HUES6 (cell line): ENCODE data around the gene IL1R2.

Source experiments
- H3K27ac ChIP-seq: 2 replicates; pipeline ENCODE4 v1.7.0; 2013; ENCODE audit warnings: low read depth, mild to moderate bottlenecking, low read length, inconsistent platforms
- H3K27me3 ChIP-seq: 2 replicates; pipeline ENCODE4 v1.6.1; 2013; ENCODE audit warnings: low read length; ENCODE audit not compliant: control insufficient read depth, insufficient read depth
- H3K36me3 ChIP-seq: 2 replicates; pipeline ENCODE4 v1.6.1; 2013; ENCODE audit warnings: low read length; ENCODE audit not compliant: control insufficient read depth, insufficient read depth
- H3K4me1 ChIP-seq: 2 replicates; pipeline ENCODE4 v1.6.1; 2013; ENCODE audit warnings: low read length; ENCODE audit not compliant: control insufficient read depth, insufficient read depth
- H3K4me3 ChIP-seq: 2 replicates; pipeline ENCODE4 v1.5.1; 2013; ENCODE audit warnings: low read depth, low read length
- H3K9ac ChIP-seq: one replicate; pipeline ENCODE4 v1.6.1; 2013; ENCODE audit warnings: mild to moderate bottlenecking, low read length
- H3K9me3 ChIP-seq: 2 replicates; pipeline ENCODE4 v1.6.1; 2013; ENCODE audit warnings: low read depth, low read length; ENCODE audit not compliant: control insufficient read depth, insufficient read depth

The IL1R2 gene

GRCh38 chr2:102008490-102008889 lies 16.7 kb downstream of the IL1R2 start:
- Histone ChIP-seq H3K4me3 (no peak overlapping the region), H3K9ac (no peak overlapping the region), H3K27me3 (0 out of 2 replicates have a peak, but pooled peaks cover 3% of the 10 kb centered on the region), H3K9me3 (peaks cover 5% of the 10 kb centered on the region), H3K27ac (no peak overlapping the region), H3K36me3 (no peaks in the 10 kb centered on the region), H3K4me1 (no peaks in the 10 kb centered on the region)

- Histone ChIP-seq H3K27me3 (0 out of 2 replicates have a peak, but pooled peaks cover 3% of the 10 kb centered on the region), H3K4me3 (no peak overlapping the region), H3K27ac (no peak overlapping the region), H3K4me1 (no peaks in the 10 kb centered on the region), H3K9ac (no peak overlapping the region), H3K36me3 (no peaks in the 10 kb centered on the region), H3K9me3 (peaks cover 9% of the 10 kb centered on the region)
These were observed 17.8 kb downstream of the IL1R2 start for GRCh38 chr2:102009557-102009956.

GRCh38 chr2:102010902-102011301 lies 19.1 kb downstream of the IL1R2 start:
- H3K9me3 ChIP-seq: peaks cover 9% of the 10 kb centered on the region
- no peaks in the 10 kb centered on the region for H3K4me1 ChIP-seq
- H3K4me3 ChIP-seq: no peak overlapping the region
- no peak overlapping the region for H3K27ac ChIP-seq
- 0 out of 2 replicates have a peak, but pooled peaks cover 3% of the 10 kb centered on the region for H3K27me3 ChIP-seq
- H3K9ac ChIP-seq: no peak overlapping the region
- no peaks in the 10 kb centered on the region for H3K36me3 ChIP-seq

GRCh38 chr2:102012061-102012614 lies 20.4 kb downstream of the IL1R2 start:
- Histone ChIP-seq H3K4me3 (no peak overlapping the region), H3K9ac (no peak overlapping the region), H3K27ac (no peak overlapping the region), H3K36me3 (no peaks in the 10 kb centered on the region), H3K4me1 (no peaks in the 10 kb centered on the region), H3K27me3 (no peaks in the 10 kb centered on the region), H3K9me3 (peaks cover 9% of the 10 kb centered on the region)

GRCh38 chr2:102013206-102014040 lies 21.7 kb downstream of the IL1R2 start:
- Histone ChIP-seq H3K9ac (no peak overlapping the region), H3K4me3 (no peak overlapping the region), H3K4me1 (no peaks in the 10 kb centered on the region), H3K27ac (no peak overlapping the region), H3K9me3 (peaks cover 9% of the 10 kb centered on the region), H3K36me3 (no peaks in the 10 kb centered on the region), H3K27me3 (no peaks in the 10 kb centered on the region)

GRCh38 chr2:102014041-102014345 lies 22.2 kb downstream of the IL1R2 start:
- Histone ChIP-seq H3K27me3 (no peaks in the 10 kb centered on the region), H3K36me3 (no peaks in the 10 kb centered on the region), H3K4me3 (no peak overlapping the region), H3K9me3 (peaks cover 9% of the 10 kb centered on the region), H3K27ac (no peak overlapping the region), H3K9ac (no peak overlapping the region), H3K4me1 (no peaks in the 10 kb centered on the region)

- no peak overlapping the region for H3K9ac ChIP-seq
- H3K9me3 ChIP-seq: peaks cover 9% of the 10 kb centered on the region
- H3K4me3 ChIP-seq: no peak overlapping the region
- H3K36me3 ChIP-seq: no peaks in the 10 kb centered on the region
- H3K27ac ChIP-seq: no peak overlapping the region
- H3K4me1 ChIP-seq: no peaks in the 10 kb centered on the region
- H3K27me3 ChIP-seq: peaks cover 7% of the 10 kb centered on the region; the same call in 1 of the 2 replicates
These were observed 23.6 kb downstream of the IL1R2 start for GRCh38 chr2:102015399-102015798.

- Histone ChIP-seq H3K9ac (no peak overlapping the region), H3K4me1 (no peaks in the 10 kb centered on the region)
These were observed 24.7 kb downstream of the IL1R2 start for GRCh38 chr2:102016399-102016955.

GRCh38 chr2:102018823-102019445 lies 27.2 kb downstream of the IL1R2 start:
- Histone ChIP-seq H3K4me3 (no peak overlapping the region), H3K9me3 (no peaks in the 10 kb centered on the region), H3K4me1 (no peaks in the 10 kb centered on the region), H3K27me3 (peaks cover 7% of the 10 kb centered on the region; the same call in 1 of the 2 replicates), H3K27ac (no peak overlapping the region), H3K36me3 (no peaks in the 10 kb centered on the region), H3K9ac (no peak overlapping the region)

More at GRCh38 chr2:102016399-102016955, 24.7 kb downstream of the IL1R2 start:
- Histone ChIP-seq H3K27me3 (peaks cover 7% of the 10 kb centered on the region; the same call in 1 of the 2 replicates), H3K4me3 (no peak overlapping the region), H3K9me3 (peaks cover 9% of the 10 kb centered on the region), H3K36me3 (no peaks in the 10 kb centered on the region), H3K27ac (no peak overlapping the region)

- no peak overlapping the region for H3K27ac ChIP-seq
- no peak overlapping the region for H3K4me3 ChIP-seq
- H3K4me1 ChIP-seq: no peaks in the 10 kb centered on the region
- H3K27me3 ChIP-seq: peaks cover 7% of the 10 kb centered on the region; the same call in 1 of the 2 replicates
- H3K36me3 ChIP-seq: no peaks in the 10 kb centered on the region
- no peak overlapping the region for H3K9ac ChIP-seq
- no peaks in the 10 kb centered on the region for H3K9me3 ChIP-seq
These were observed 28.9 kb downstream of the IL1R2 start for GRCh38 chr2:102020596-102021170.
